BE2C (cell line): ENCODE results near the gene CD200. TPM values are rescaled to one million over a fixed set of nuclear protein-coding genes. Genes with fewer than 3 reads are reported as not detected.

Source experiments
- DNase-seq: peaks from one replicate; pipeline ENCODE4 v3.0.0-alpha.2; 2020
- H3K27me3 ChIP-seq: fragments of 250-450 bp; sonication (Bioruptor Pico); 2 replicates; pipeline ENCODE4 v1.5.1; 2020; ENCODE audit warnings: mild to moderate bottlenecking
- H3K36me3 ChIP-seq: fragments of 250-450 bp; sonication (Bioruptor Pico); 2 replicates; pipeline ENCODE4 v1.5.1; 2020; ENCODE audit warnings: mild to moderate bottlenecking
- H3K4me1 ChIP-seq: fragments of 250-450 bp; sonication (Bioruptor Pico); 2 replicates; pipeline ENCODE4 v1.5.1; 2020
- H3K4me3 ChIP-seq: 2 replicates; pipeline ENCODE4 v1.5.1; 2011; ENCODE audit warnings: low read depth, low read length
- H3K9me3 ChIP-seq: fragments of 250-450 bp; sonication (Bioruptor Pico); 2 replicates; pipeline ENCODE4 v1.5.1; 2020
- polyA plus RNA-seq: library from polyadenylated mRNA; unstranded; fragments of >200 nt; gene quantifications from one replicate; pipeline ENCODE4 v1.2.1, GENCODE V29; 2012; ENCODE audit warnings: low read depth, missing spikeins; ENCODE audit not compliant: insufficient read length, insufficient read depth
- TF ChIP-seq, protein P1 (sequence below): IDR thresholded peaks from 2 replicates; pipeline ENCODE4 v1.5.1; 2012; ENCODE audit warnings: mild to moderate bottlenecking, low read depth, low read length

The CD200 gene, protein sequence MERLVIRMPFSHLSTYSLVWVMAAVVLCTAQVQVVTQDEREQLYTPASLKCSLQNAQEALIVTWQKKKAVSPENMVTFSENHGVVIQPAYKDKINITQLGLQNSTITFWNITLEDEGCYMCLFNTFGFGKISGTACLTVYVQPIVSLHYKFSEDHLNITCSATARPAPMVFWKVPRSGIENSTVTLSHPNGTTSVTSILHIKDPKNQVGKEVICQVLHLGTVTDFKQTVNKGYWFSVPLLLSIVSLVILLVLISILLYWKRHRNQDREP
- polyA plus RNA-seq: 18.2 TPM

GRCh38 chr3:112333002-112333380 lies at the start of gene CD200:
CD200 (plus strand) TSS chr3:112333156; CDS start chr3:112333213, 57 bp downstream.
- H3K27me3 ChIP-seq: no peaks in the 10 kb centered on the region
- no peaks in the 10 kb centered on the region for H3K36me3 ChIP-seq
- DNase-seq: peak; percentile 81
- TF ChIP-seq, protein P1, sequence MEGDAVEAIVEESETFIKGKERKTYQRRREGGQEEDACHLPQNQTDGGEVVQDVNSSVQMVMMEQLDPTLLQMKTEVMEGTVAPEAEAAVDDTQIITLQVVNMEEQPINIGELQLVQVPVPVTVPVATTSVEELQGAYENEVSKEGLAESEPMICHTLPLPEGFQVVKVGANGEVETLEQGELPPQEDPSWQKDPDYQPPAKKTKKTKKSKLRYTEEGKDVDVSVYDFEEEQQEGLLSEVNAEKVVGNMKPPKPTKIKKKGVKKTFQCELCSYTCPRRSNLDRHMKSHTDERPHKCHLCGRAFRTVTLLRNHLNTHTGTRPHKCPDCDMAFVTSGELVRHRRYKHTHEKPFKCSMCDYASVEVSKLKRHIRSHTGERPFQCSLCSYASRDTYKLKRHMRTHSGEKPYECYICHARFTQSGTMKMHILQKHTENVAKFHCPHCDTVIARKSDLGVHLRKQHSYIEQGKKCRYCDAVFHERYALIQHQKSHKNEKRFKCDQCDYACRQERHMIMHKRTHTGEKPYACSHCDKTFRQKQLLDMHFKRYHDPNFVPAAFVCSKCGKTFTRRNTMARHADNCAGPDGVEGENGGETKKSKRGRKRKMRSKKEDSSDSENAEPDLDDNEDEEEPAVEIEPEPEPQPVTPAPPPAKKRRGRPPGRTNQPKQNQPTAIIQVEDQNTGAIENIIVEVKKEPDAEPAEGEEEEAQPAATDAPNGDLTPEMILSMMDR: no peak
- H3K4me1 ChIP-seq: no peaks in the 10 kb centered on the region
- peak within 1 kb of the TSS; percentile 72 for H3K4me3 ChIP-seq
- H3K9me3 ChIP-seq: no peaks in the 10 kb centered on the region

DNA sequence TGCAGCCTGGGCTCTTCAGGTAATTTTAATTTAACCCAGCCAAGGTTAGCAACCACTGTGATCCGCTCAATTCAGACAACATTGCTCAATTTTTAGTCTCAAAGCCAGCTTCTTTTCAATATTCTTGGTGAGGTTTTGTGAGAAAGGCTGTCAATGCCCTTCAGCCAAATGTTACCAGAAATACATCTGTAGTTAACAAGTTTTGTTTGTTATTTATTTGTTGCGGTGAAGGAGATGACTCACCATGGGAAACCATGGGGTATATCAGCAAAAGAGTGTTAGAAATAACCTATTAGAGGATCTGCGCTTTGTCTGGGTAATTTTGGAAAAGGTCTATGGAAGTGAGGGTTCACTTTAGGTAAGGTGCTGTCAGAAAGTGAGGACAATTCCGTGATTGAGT lies 43.9 kb upstream of the CD200 start:
- Histone ChIP-seq H3K27me3 (no peaks in the 10 kb centered on the region), H3K4me3 (no peak overlapping the region), H3K4me1 (no peaks in the 10 kb centered on the region), H3K9me3 (peaks cover 2% of the 10 kb centered on the region; the same call in 1 of the 2 replicates), H3K36me3 (no peaks in the 10 kb centered on the region)
- TF ChIP-seq, protein P1: no peak
- DNase-seq: no peak

- Histone ChIP-seq H3K4me1 (no peaks in the 10 kb centered on the region), H3K4me3 (peak within 1 kb of the TSS; percentile 80), H3K9me3 (peaks cover 2% of the 10 kb centered on the region; the same call in 1 of the 2 replicates), H3K36me3 (no peaks in the 10 kb centered on the region), H3K27me3 (no peaks in the 10 kb centered on the region)
- peak; percentile 62 for DNase-seq
- TF ChIP-seq, protein P1: peak; percentile 81
Measured at GRCh38 chr3:112293368-112294321, 39.3 kb upstream of the CD200 start, which contains the start of gene SLC9C1. SLC9C1 (minus strand) TSS chr3:112294216; CDS start chr3:112286791, 7,425 bp downstream.

GRCh38 chr3:112297714-112298113 lies 35.2 kb upstream of the CD200 start:
- H3K4me3 ChIP-seq: no peak overlapping the region
- H3K9me3 ChIP-seq: no peaks in the 10 kb centered on the region
- no peak for DNase-seq
- H3K27me3 ChIP-seq: no peaks in the 10 kb centered on the region
- H3K36me3 ChIP-seq: no peaks in the 10 kb centered on the region
- H3K4me1 ChIP-seq: peaks cover 10% of the 10 kb centered on the region; the same call in 1 of the 2 replicates
- TF ChIP-seq, protein P1: no peak

DNA sequence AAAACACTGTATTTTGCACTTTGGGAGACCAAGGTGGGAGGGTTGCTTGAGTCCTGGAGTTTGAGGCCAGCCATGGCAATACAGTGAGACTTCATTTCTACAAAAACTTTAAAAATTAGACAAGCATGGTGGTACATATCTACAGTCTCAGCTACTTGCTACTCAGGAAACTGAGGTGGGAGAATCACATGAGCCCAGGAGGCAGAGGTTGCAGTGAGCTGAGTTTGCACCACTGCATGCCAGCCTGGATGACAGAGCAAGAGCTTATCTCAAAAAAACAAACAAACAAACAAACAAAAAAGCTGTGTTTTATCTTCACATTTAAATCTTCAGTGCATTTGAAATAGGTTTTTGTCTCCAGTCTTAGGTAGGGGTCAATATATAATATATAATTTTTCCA lies 34.2 kb upstream of the CD200 start:
- Histone ChIP-seq H3K9me3 (no peaks in the 10 kb centered on the region), H3K4me3 (no peak overlapping the region), H3K27me3 (no peaks in the 10 kb centered on the region), H3K4me1 (peaks cover 15% of the 10 kb centered on the region), H3K36me3 (no peaks in the 10 kb centered on the region)
- DNase-seq: no peak
- TF ChIP-seq, protein P1: no peak
